OCI-LY1 (cell line): ENCODE measurements around the gene RASGRF2.

Experiments used
- CTCF ChIP-seq: fragments of 200-600 bp; sonication (generic), shearing (Covaris generic); IDR thresholded peaks from 2 replicates; pipeline ENCODE4 v1.5.1; 2017; ENCODE audit warnings: mild to moderate bottlenecking, antibody characterized with exemption, low read length, moderate library complexity, mixed read lengths
- EZH2 ChIP-seq: fragments of 200-600 bp; sonication (generic), shearing (Covaris generic); IDR thresholded peaks from 2 replicates; pipeline ENCODE4 v1.8.0; 2017; ENCODE audit warnings: borderline replicate concordance, mixed run types, mild to moderate bottlenecking, antibody characterized with exemption, low read length, moderate library complexity, mixed read lengths

- TF ChIP-seq CTCF: no peak
- no peak for TF ChIP-seq EZH2
Observed at GRCh38 chr5:81038495-81038894, 78.3 kb downstream of the RASGRF2 start.
